ENCODE measurements around the gene MNX1. TPM values are rescaled to one million over a fixed set of nuclear protein-coding genes. Genes with fewer than 3 reads are reported as not detected.

The MNX1 gene
- not detected in 2 replicates for total RNA-seq (ENCODE audit: low replicate concordance)

DNA sequence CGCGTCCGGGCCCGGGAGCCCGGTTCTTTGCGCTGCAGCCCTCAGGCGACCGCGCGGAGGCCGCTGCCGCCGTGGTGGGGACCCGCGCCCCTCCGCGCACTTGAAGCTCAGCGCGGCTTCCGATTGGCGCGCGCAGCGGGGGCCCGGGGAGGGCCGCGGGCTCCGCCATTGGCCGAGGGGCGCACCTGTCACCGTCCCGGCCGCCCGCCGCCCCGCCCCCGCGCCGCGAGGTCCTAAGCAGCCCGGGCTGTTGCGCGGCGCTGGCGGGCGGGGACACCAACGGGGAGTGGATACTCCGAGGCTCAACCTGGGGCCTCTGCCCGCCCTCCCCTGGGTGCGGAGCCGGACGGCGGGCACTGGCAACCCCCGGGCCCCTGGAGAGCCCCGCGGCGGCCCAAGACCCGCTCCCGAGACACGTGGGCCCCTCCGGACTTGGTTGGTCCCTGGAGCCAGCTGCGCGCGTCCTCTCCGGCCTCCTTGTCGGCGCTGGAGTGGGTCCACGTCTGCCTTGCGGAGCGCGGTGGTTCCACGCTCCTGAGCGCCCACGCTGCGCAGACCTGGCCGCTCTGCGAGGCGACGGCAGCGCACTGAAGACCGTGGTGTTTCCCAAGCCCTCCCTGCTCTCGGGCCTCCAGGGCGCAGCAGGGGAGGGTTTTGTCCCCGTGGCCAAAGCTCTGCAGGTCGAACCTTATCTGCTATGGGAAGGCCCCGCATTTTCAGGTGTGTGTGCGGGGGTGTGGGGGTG, at the start of gene MNX1:
TSS of gene MNX1 (minus strand) at position 76 of the 745 bp plus-strand sequence. CDS start 313 bp downstream, outside the sequence.
- H3K4me3 ChIP-seq (ENCODE audit: low read depth, low read length): peak within 1 kb of the TSS; percentile 25
- TF ChIP-seq CTCF (IDR thresholded peaks at IDR 0.05; ENCODE audit: insufficient read depth, low read length): no peak

GRCh38 chr7:157059534-157059933, 49.1 kb upstream of the MNX1 start:
- no peak for DNase-seq (ENCODE audit: low read depth)
- no peak for TF ChIP-seq CTCF (IDR thresholded peaks at IDR 0.05; ENCODE audit: insufficient read depth, low read length)

More for the DNA sequence above, at the start of gene MNX1:
- no peak for DNase-seq (ENCODE audit: low read depth)

DNA sequence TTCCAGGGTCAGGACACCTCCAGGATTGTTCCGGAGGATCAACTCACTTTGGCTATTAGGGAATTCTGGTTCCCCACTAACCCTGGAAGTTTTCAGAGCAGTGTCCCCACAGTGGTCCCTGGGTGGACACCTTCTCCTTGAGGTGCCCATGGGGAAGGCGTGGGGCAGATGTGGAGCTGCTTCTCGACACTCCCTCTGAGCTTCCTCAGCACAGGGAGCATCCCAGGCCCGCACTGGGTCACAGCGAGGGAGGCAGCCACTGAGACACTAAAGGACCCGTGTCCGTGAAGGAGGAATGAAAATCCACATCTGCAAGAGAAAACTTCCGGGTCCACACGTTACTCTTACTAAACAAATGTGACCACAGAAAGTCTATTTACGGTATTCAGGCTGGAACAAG, 48.2 kb upstream of the MNX1 start:
- DNase-seq (ENCODE audit: low read depth): no peak
- no peak for TF ChIP-seq CTCF (IDR thresholded peaks at IDR 0.05; ENCODE audit: insufficient read depth, low read length)
- H3K4me3 ChIP-seq (ENCODE audit: low read depth, low read length): no peak overlapping the region

More at GRCh38 chr7:157059534-157059933, 49.1 kb upstream of the MNX1 start:
- H3K4me3 ChIP-seq (ENCODE audit: low read depth, low read length): no peak overlapping the region

GRCh38 chr7:157058068-157058467, 47.6 kb upstream of the MNX1 start:
- DNase-seq (ENCODE audit: low read depth): no peak
- no peak for TF ChIP-seq CTCF (IDR thresholded peaks at IDR 0.05; ENCODE audit: insufficient read depth, low read length)
- H3K4me3 ChIP-seq (ENCODE audit: low read depth, low read length): no peak overlapping the region

DNA sequence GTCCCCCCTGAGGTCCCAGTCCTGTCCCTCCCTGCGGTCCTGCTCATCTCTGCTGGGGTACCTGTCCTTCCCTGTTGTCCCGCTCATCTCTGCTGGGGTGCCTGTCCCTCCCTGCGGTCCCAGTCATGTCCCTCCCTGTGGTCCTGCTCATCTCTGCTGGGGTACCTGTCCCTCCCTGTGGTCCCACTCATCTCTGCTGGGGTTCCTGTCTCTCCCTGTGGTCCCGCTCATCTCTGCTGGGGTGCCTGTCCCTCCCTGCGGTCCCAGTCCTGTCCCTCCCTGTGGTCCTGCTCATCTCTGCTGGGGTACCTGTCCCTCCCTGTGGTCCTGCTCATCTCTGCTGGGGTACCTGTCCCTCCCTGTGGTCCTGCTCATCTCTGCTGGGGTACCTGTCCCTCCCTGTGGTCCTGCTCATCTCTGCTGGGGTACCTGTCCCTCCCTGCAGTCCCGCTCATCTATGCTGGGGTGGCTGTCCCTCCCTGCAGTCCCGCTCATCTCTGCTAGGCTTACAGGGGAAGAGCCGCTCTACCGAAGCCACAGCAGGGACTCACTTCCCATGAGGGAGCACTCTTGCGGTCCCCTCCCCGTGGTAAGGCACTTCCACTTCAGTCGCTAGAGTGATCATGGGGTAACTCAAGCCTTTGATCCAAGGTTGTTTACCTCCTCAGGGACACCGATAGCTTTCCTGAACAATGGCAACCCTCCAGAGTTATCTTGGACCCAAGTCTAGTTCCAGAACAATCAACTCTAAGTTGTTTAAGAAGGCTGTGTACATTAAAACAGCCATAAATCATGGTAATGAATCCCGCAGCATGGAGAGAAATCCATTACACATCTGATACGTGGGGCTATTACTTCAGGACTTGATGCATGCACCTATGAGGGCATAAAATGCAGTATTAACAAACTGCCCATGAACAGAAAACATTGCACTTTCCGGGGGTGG, 46.8 kb upstream of the MNX1 start:
- DNase-seq (ENCODE audit: low read depth): no peak
- no peak overlapping the region for H3K4me3 ChIP-seq (ENCODE audit: low read depth, low read length)
- TF ChIP-seq CTCF (IDR thresholded peaks at IDR 0.05; ENCODE audit: insufficient read depth, low read length): no peak

DNA sequence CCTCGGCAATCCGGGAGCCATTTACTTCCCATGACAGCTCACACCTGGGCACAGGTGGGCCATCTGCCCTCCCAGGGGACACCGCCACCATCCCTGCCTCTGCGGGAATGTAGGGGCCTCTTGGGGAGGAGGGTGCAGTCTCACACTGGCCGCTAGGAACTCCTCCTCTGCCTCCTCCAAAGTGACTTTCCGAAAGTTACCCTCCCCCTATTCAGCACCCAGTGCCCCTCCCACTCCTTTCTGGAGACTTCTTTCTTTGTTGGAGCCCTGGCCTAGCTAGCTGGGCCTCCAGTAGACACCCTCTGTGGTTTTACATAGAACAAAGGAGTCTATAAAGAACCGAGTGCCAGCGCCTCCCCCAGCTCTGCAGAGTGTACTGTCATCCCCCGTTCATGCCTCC, 45.8 kb upstream of the MNX1 start:
- no peak for TF ChIP-seq CTCF (IDR thresholded peaks at IDR 0.05; ENCODE audit: insufficient read depth, low read length)
- no peak for DNase-seq (ENCODE audit: low read depth)
- no peak overlapping the region for H3K4me3 ChIP-seq (ENCODE audit: low read depth, low read length)

Measured in fibroblast of the aortic adventitia (primary cell).